ENCODE data around the gene CACNG7. TPM values are rescaled to one million over a fixed set of nuclear protein-coding genes. Genes with fewer than 3 reads are reported as not detected.

CACNG7 gene
- total RNA-seq, 5 donors from 2014 or later (not counting 1 experiment from before 2014, with no cell fraction given), result not detected

GRCh38 chr19:53871454-53871853 lies 37.6 kb upstream of the CACNG7 start:
- CTCF ChIA-PET, result no interaction called here
- POLR2A ChIA-PET, result interaction anchor here in 1 of 2 donors (0.7 kb wide), 1 partner anchor 19 kb away, joined by 3 read pairs; no protein-coding TSS in a partner anchor
- peaks cover 6 to 36% of the 10 kb centered on the region in 2 donors for H3K36me3 ChIP-seq (ENCODE audit: control insufficient read depth in 2 of 2, extremely low read depth in 1 of 2, insufficient read depth in 1 of 2, low read length in 1 of 2)
- Mint-ChIP-seq H3K4me3 (peak overlapping the region in 2 of 3 donors; percentile 40 to 71), H3K27me3 (no peaks in the 10 kb centered on the region), H3K27ac (peak overlapping the region; percentile 88 to 90), H3K9me3 (peaks cover 0 to 8% (median 6%) of the 10 kb centered on the region in 3 donors), H3K36me3 (peaks cover 34% of the 10 kb centered on the region), H3K4me1 (peaks cover 65 to 81% (median 68%) of the 10 kb centered on the region in 3 donors)
- peak in 1 of 35 experiments; percentile 27 for DNase-seq
- H3K9me3 ChIP-seq, result no peaks in the 10 kb centered on the region
- 49% methylated on average over 5 of the region's 7 CpGs for WGBS (ENCODE audit: insufficient coverage)
- no peak for ATAC-seq (replicated peaks in 1 of 4)
- no peaks in the 10 kb centered on the region for H3K27me3 ChIP-seq (replicated peaks in 1 of 2; ENCODE audit: control insufficient read depth in 2 of 2, extremely low read depth in 1 of 2, insufficient read depth in 2 of 2, low read length in 1 of 2)
- peaks cover 35 to 90% of the 10 kb centered on the region in 2 experiments for H3K4me1 ChIP-seq (ENCODE audit: control insufficient read depth in 1 of 2, extremely low read depth in 1 of 2, insufficient read depth in 2 of 2, low read length in 2 of 2)
- peak overlapping the region in 1 of 2 donors; percentile 40 for H3K4me3 ChIP-seq (ENCODE audit: control insufficient read depth in 1 of 2, extremely low read depth in 1 of 2, low read length in 1 of 2)
- peak overlapping the region; percentile 54 for H3K27ac ChIP-seq (ENCODE audit: low read length)

GRCh38 chr19:53872762-53873161 lies 36.3 kb upstream of the CACNG7 start:
- ChIA-PET CTCF (interaction anchor here in 1 of 2 donors (0.5 kb wide), 1 partner anchor 34 kb away, joined by 4 read pairs; no protein-coding TSS in a partner anchor), POLR2A (interaction anchor here in 1 of 2 donors (0.8 kb wide), 1 partner anchor 265 kb away, joined by 6 read pairs; the partner anchor contains the start of gene CNOT3)
- peak overlapping the region in 1 of 3 donors; percentile 34 for H3K4me3 Mint-ChIP-seq
- no peak overlapping the region for H3K4me3 ChIP-seq (ENCODE audit: control insufficient read depth in 1 of 2, extremely low read depth in 1 of 2, low read length in 1 of 2)
- peaks cover 42% of the 10 kb centered on the region for H3K36me3 Mint-ChIP-seq
- no peaks in the 10 kb centered on the region for H3K27me3 Mint-ChIP-seq
- peak overlapping the region; percentile 43 for H3K27ac ChIP-seq (ENCODE audit: low read length)
- peaks cover 42 to 93% of the 10 kb centered on the region in 2 experiments for H3K4me1 ChIP-seq (ENCODE audit: control insufficient read depth in 1 of 2, extremely low read depth in 1 of 2, insufficient read depth in 2 of 2, low read length in 2 of 2)
- ATAC-seq (replicated peaks in 1 of 4) (no peak), DNase-seq (peak in 2 of 35 experiments; percentile 21 to 30)
- WGBS (ENCODE audit: insufficient coverage), result 95% methylated on average over 5 of the region's 6 CpGs
- peak overlapping the region; percentile 83 to 97 for H3K27ac Mint-ChIP-seq
- H3K27me3 ChIP-seq (replicated peaks in 1 of 2; ENCODE audit: control insufficient read depth in 2 of 2, extremely low read depth in 1 of 2, insufficient read depth in 2 of 2, low read length in 1 of 2), result no peaks in the 10 kb centered on the region
- peaks cover 0 to 8% (median 6%) of the 10 kb centered on the region in 3 donors for H3K9me3 Mint-ChIP-seq
- H3K4me1 Mint-ChIP-seq, result peaks cover 67 to 82% (median 70%) of the 10 kb centered on the region in 3 donors
- H3K9me3 ChIP-seq, result no peaks in the 10 kb centered on the region
- peaks cover 6 to 36% of the 10 kb centered on the region in 2 donors for H3K36me3 ChIP-seq (ENCODE audit: control insufficient read depth in 2 of 2, extremely low read depth in 1 of 2, insufficient read depth in 1 of 2, low read length in 1 of 2)

DNA sequence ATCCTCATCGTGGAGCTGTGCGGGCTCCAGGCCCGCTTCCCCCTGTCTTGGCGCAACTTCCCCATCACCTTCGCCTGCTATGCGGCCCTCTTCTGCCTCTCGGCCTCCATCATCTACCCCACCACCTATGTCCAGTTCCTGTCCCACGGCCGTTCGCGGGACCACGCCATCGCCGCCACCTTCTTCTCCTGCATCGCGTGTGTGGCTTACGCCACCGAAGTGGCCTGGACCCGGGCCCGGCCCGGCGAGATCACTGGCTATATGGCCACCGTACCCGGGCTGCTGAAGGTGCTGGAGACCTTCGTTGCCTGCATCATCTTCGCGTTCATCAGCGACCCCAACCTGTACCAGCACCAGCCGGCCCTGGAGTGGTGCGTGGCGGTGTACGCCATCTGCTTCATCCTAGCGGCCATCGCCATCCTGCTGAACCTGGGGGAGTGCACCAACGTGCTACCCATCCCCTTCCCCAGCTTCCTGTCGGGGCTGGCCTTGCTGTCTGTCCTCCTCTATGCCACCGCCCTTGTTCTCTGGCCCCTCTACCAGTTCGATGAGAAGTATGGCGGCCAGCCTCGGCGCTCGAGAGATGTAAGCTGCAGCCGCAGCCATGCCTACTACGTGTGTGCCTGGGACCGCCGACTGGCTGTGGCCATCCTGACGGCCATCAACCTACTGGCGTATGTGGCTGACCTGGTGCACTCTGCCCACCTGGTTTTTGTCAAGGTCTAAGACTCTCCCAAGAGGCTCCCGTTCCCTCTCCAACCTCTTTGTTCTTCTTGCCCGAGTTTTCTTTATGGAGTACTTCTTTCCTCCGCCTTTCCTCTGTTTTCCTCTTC lies 35.1 kb upstream of the CACNG7 start:
- no peaks in the 10 kb centered on the region for H3K9me3 ChIP-seq
- Mint-ChIP-seq H3K9me3 (peaks cover 0 to 8% (median 6%) of the 10 kb centered on the region in 3 donors), H3K36me3 (peaks cover 42% of the 10 kb centered on the region), H3K27ac (peak overlapping the region; percentile 97), H3K4me3 (peak overlapping the region in 2 of 3 donors; percentile 59 to 63), H3K27me3 (peaks cover 0 to 3% of the 10 kb centered on the region in 2 donors), H3K4me1 (peaks cover 76 to 77% (median 76%) of the 10 kb centered on the region in 3 donors)
- H3K27ac ChIP-seq (ENCODE audit: low read length), result peak overlapping the region; percentile 83
- peaks cover 49 to 89% of the 10 kb centered on the region in 2 experiments for H3K4me1 ChIP-seq (ENCODE audit: control insufficient read depth in 1 of 2, extremely low read depth in 1 of 2, insufficient read depth in 2 of 2, low read length in 2 of 2)
- no peak overlapping the region for H3K4me3 ChIP-seq (ENCODE audit: control insufficient read depth in 1 of 2, extremely low read depth in 1 of 2, low read length in 1 of 2)
- WGBS (ENCODE audit: insufficient coverage), result 94% methylated on average over 49 of the region's 51 CpGs
- H3K36me3 ChIP-seq (ENCODE audit: control insufficient read depth in 2 of 2, extremely low read depth in 1 of 2, insufficient read depth in 1 of 2, low read length in 1 of 2), result peaks cover 6 to 36% of the 10 kb centered on the region in 2 donors
- ChIA-PET POLR2A (interaction anchor here in 1 of 2 donors (0.6 to 1.1 kb wide), 2 partner anchors 263 to 586 kb away, joined by 3 to 4 read pairs; partner anchors contain the start of gene CNOT3), CTCF (interaction anchor here in 1 of 2 donors (0.6 kb wide), 2 partner anchors 49 to 1256 kb away, joined by 4 read pairs; no protein-coding TSS in a partner anchor)
- DNase-seq, result peak in 2 of 35 experiments; percentile 31 to 47
- ATAC-seq (replicated peaks in 1 of 4), result peak in 1 of 4 experiments; percentile 2
- H3K27me3 ChIP-seq (replicated peaks in 1 of 2; ENCODE audit: control insufficient read depth in 2 of 2, extremely low read depth in 1 of 2, insufficient read depth in 2 of 2, low read length in 1 of 2), result peaks cover 0 to 5% of the 10 kb centered on the region in 2 experiments

GRCh38 chr19:53874606-53874990 lies 34.5 kb upstream of the CACNG7 start:
- Histone ChIP-seq H3K27ac (ENCODE audit: low read length) (peak overlapping the region; percentile 83), H3K4me1 (ENCODE audit: control insufficient read depth in 1 of 2, extremely low read depth in 1 of 2, insufficient read depth in 2 of 2, low read length in 2 of 2) (peaks cover 50 to 92% of the 10 kb centered on the region in 2 experiments), H3K9me3 (no peaks in the 10 kb centered on the region), H3K4me3 (ENCODE audit: control insufficient read depth in 1 of 2, extremely low read depth in 1 of 2, low read length in 1 of 2) (peak overlapping the region; percentile 12 to 38), H3K27me3 (replicated peaks in 1 of 2; ENCODE audit: control insufficient read depth in 2 of 2, extremely low read depth in 1 of 2, insufficient read depth in 2 of 2, low read length in 1 of 2) (peaks cover 0 to 11% of the 10 kb centered on the region in 2 experiments), H3K36me3 (ENCODE audit: control insufficient read depth in 2 of 2, extremely low read depth in 1 of 2, insufficient read depth in 1 of 2, low read length in 1 of 2) (peaks cover 6 to 36% of the 10 kb centered on the region in 2 donors)
- CTCF ChIA-PET, result interaction anchor here in 1 of 2 donors (0.6 kb wide), 2 partner anchors 50 to 1257 kb away, joined by 4 read pairs; no protein-coding TSS in a partner anchor
- peak overlapping the region in 2 of 3 donors; percentile 59 to 63 for H3K4me3 Mint-ChIP-seq
- peaks cover 0 to 5% of the 10 kb centered on the region in 2 donors for H3K27me3 Mint-ChIP-seq
- H3K4me1 Mint-ChIP-seq, result peaks cover 76 to 78% (median 77%) of the 10 kb centered on the region in 3 donors
- H3K9me3 Mint-ChIP-seq, result peaks cover 0 to 8% (median 6%) of the 10 kb centered on the region in 3 donors
- ATAC-seq (replicated peaks in 1 of 4) (peak in 2 of 4 experiments; percentile 25 to 28), DNase-seq (peak in 3 of 35 experiments; percentile 26 to 59 (median 34))
- peak overlapping the region; percentile 97 for H3K27ac Mint-ChIP-seq
- POLR2A ChIA-PET, result interaction anchor here in 1 of 2 donors (1.1 kb wide), 1 partner anchor 263 kb away, joined by 3 read pairs; the partner anchor contains the start of gene CNOT3
- H3K36me3 Mint-ChIP-seq, result peaks cover 42% of the 10 kb centered on the region
- 14% methylated on average over 1 of the region's 6 CpGs for WGBS (ENCODE audit: insufficient coverage)

DNA sequence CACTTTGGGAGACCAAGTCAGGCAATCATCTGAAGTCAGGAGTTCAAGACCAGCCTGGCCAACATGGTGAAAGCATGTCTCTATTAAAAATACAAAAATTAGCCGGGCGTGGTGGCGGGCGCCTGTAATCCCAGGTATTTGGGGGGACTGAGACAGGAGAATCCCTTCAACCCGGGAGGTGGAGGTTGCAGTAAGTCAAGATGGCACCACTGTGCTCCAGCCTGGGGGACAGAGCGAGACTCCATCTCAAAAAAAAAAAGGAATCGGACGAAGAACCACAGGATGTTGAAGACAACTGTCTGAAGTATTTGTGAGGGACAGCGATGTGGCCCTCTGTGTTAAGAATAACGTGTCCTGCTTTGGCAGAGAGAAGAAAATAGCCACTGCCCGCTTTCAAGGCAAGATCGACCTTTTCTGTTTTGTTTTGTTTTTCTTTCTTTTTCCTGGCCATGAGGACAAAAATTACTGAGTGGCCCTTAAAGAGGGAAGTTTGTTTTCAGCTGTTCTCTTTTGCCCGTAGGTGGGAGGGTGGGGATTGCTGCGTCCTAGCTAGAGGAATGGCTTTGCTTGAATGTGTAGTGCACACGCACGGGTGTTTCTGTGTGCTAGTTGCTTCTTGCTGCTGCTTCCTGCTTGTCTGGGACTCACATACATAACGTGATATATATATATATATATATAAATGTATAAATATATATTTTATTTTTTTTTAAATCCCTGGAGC lies 33.3 kb upstream of the CACNG7 start:
- peaks cover 45 to 85% of the 10 kb centered on the region in 2 experiments for H3K4me1 ChIP-seq (ENCODE audit: control insufficient read depth in 1 of 2, extremely low read depth in 1 of 2, insufficient read depth in 2 of 2, low read length in 2 of 2)
- peaks cover 42% of the 10 kb centered on the region for H3K36me3 Mint-ChIP-seq
- H3K4me3 ChIP-seq (ENCODE audit: control insufficient read depth in 1 of 2, extremely low read depth in 1 of 2, low read length in 1 of 2), result no peak overlapping the region
- no peaks in the 10 kb centered on the region for H3K9me3 ChIP-seq
- H3K27me3 ChIP-seq (replicated peaks in 1 of 2; ENCODE audit: control insufficient read depth in 2 of 2, extremely low read depth in 1 of 2, insufficient read depth in 2 of 2, low read length in 1 of 2), result peaks cover 0 to 15% of the 10 kb centered on the region in 2 experiments
- H3K27ac Mint-ChIP-seq, result peak overlapping the region; percentile 93 to 97
- peak overlapping the region in 2 of 3 donors; percentile 13 to 24 for H3K4me3 Mint-ChIP-seq
- ATAC-seq (replicated peaks in 1 of 4) (no peak), DNase-seq (no peak)
- peaks cover 0 to 8% (median 6%) of the 10 kb centered on the region in 3 donors for H3K9me3 Mint-ChIP-seq
- peaks cover 70 to 72% (median 71%) of the 10 kb centered on the region in 3 donors for H3K4me1 Mint-ChIP-seq
- peaks cover 3 to 31% of the 10 kb centered on the region in 2 donors for H3K36me3 ChIP-seq (ENCODE audit: control insufficient read depth in 2 of 2, extremely low read depth in 1 of 2, insufficient read depth in 1 of 2, low read length in 1 of 2)
- 80% methylated on average over 2 of the region's 17 CpGs for WGBS (ENCODE audit: insufficient coverage)
- peaks cover 0 to 5% of the 10 kb centered on the region in 2 donors for H3K27me3 Mint-ChIP-seq
- ChIA-PET CTCF (interaction anchor here in 1 of 2 donors (0.8 kb wide), 1 partner anchor 8 kb away, joined by 3 read pairs; the partner anchor contains the start of gene MYADM), POLR2A (interaction anchor here (0.7 to 2.6 kb wide), 2 partner anchors 8 to 9 kb away, joined by 3 to 13 read pairs; partner anchors contain the start of gene MYADM (in 1 of the 2))
- peak overlapping the region; percentile 83 for H3K27ac ChIP-seq (ENCODE audit: low read length)

Data from T-cell (primary cell).